Hematopoietic multipotent progenitor cell treated with erythropoietin and hydrocortisone succinate and interleukin-3 and kit ligand, for 8 days (in vitro differentiated cells): ENCODE measurements around the gene TCP11L1.
"Not testable (repeated sequence)": the region's sequence is repeated elsewhere in the genome, so short reads cannot be mapped to it uniquely, and the experiment has no call there.

ENCODE experiments used
- DNase-seq: peaks from one replicate; pipeline ENCODE4 v3.0.0-alpha.2; 2015

TCP11L1 gene

GRCh38 chr11:33039274-33040032 is at the start of gene TCP11L1:
Gene TCP11L1 (plus strand): TSS chr11:33039572. CDS start chr11:33043774, 4,202 bp downstream.
- peak; percentile 65 for DNase-seq

GRCh38 chr11:32990481-32990880 is 48.9 kb upstream of the TCP11L1 start:
- DNase-seq: no peak

GRCh38 chr11:32991427-32991826 is 47.9 kb upstream of the TCP11L1 start:
- no peak for DNase-seq

DNA sequence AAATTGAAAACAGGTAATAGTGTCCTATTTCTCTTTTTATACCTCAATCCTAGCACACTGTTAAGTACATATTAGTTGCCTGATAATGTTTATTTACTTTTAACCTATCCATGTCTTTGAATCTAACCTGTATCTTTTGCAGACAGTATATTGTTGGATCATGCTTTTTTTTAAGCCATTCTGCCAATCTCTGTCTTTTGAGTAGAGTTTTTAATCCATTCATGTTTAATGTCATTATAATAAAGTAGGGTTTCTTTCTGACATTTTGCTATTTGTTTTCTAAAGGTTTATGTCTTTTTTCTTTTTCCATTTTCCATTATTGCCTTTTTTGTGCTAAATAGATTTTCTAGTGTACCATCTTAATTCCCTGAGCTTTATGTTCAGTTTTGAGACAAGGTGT is 47.5 kb upstream of the TCP11L1 start:
- DNase-seq: no peak

GRCh38 chr11:33000181-33000580 is 39.2 kb upstream of the TCP11L1 start:
- DNase-seq: no peak

GRCh38 chr11:33001281-33001680 is 38.1 kb upstream of the TCP11L1 start:
- DNase-seq: no peak

- no peak for DNase-seq
These were observed 37.4 kb upstream of the TCP11L1 start for GRCh38 chr11:33001751-33002542.

DNA sequence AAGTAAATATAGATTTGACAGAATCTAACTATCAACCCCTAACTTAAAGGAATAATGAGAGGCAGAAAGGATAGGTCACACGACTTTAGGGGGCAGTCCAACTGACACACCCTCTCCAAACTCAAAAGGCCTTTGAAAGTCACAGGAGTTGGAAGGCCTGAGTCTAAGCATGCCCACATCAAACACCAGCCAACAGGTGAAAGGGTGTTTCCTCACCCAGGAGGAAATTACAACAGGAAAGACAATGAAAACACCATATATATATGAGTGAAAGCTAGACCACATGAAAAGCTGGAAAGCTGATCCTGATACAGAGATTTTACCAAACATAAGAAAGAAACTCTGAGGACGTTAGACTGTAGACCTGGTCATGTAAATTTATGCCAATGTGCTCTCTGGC is 34.2 kb upstream of the TCP11L1 start:
- DNase-seq: no peak

DNA sequence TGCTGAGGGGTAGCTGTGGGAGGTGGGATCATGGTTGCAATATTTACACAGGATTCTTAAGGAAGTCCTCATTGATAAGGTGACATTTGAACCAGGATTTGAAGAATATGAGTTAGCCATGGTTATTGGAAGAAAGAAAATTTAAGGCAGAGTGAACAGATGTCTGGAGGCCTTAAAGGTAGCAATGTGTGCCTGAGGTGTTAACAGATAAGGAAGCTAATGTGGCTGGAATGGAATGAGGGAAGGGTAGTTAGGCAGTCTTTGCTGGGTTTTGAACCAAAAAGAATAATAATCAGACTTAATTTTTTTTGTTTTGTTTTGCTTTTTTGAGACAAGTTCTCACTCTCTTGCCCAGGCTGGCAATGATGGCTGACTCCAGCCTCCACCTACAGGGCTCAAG is 33.4 kb upstream of the TCP11L1 start:
- DNase-seq: no peak

DNA sequence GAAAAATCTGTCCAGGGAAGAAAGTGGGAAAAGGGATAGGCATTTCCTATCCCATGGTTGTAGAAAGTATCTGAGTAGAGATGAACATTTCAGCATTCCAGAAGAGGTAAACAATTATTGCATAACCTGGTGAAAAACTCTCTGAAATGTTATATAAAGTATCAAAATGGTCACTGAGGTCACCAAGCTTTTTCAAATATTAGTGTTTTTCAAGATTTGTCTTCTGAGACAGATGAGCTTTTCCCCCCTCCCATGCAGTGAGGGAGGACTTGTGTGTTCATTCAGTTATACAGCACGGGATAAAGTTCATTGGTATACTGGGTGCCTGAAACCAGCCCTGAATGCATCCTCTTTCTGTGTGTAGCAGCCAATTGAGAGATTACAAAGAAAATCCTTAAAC is 25.6 kb upstream of the TCP11L1 start:
- no peak for DNase-seq

- peak; percentile 89 for DNase-seq
These were observed 23.5 kb upstream of the TCP11L1 start, which contains the start of gene DEPDC7 for GRCh38 chr11:33015621-33016551. Gene DEPDC7 (plus strand): TSS chr11:33015878. CDS start chr11:33015956, 78 bp downstream.

DNA sequence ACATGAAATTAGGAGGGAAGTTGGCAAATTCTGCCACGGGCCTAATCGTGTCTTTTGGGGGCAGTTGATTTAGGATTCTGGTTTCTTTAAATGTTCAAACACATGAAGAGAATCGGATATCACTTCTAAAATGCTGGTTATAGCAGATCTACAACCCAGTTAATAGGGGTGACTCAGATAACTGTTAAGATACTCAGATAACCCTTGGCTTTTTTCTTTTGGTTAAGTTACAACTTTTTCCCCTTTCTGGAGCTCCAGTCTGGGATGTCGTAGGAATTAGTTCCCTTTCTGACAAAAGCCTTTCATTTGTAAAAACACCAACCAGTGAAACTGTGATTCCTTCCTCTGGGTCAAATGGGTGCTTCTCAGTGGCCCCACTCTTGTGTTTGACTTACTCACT is 22.7 kb upstream of the TCP11L1 start:
- DNase-seq: no peak

DNA sequence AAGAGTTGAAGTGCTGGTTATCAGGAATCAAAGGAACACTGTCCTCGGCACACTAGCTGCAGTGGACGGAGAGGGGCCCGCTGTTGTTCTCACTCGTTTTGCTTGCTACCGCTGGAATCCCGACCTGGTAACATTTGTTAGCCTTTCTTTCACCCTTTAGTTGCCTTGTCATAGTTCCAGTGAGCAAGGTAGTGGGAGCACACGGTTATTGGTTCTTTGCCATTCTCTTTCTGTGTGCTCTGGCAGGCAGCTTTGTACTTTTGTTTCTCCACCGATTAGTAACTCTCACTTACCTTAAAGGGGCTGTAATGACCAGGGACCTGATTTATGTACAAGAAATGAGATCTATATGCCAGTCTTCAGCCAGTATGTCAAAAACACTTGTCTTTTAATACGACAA is 21.9 kb upstream of the TCP11L1 start:
- no peak for DNase-seq

DNA sequence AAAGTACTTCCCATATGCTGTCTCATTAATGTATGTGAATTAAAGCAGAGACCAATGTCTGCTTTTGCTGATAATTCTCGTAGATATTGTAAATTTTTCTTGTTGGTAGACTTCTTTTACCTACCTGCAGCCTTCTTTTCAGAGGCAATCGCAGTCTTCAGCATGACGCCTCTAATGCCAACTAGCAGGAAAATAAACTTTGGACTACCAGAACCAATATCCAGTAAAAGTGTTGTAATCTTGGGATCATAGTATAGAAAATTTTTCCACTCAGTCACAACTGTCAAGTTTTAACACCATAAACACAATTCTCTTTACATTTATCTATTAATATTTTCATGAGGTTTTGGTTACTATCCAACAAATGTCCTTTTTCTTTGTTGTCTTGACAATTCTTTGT is 21.4 kb upstream of the TCP11L1 start:
- DNase-seq: no peak

DNA sequence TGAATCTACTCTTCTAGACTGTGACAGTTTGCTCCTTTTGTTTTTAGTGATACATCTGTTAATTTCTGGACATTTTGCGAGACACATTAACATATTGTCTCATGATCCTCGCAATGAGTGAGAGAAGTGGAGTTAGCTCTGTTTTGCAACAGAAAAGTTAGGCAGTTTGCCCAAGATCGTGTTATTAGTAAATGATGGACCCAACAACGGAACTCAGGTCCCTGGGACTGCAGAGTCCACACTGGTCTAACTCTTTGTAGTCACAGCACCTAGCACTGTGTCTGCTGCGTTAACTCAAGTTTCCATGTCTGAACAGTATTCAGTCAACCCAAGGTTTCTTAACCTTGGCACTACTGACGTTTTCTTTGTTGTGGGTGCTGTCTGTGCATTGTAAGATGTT is 20.5 kb upstream of the TCP11L1 start:
- no peak for DNase-seq

GRCh38 chr11:33021501-33021900 is 17.9 kb upstream of the TCP11L1 start:
- DNase-seq: no peak

- DNase-seq: no peak
These were observed 17.4 kb upstream of the TCP11L1 start for GRCh38 chr11:33021937-33022336.

- no peak for DNase-seq
These were observed 14.0 kb upstream of the TCP11L1 start for GRCh38 chr11:33025339-33025722.

GRCh38 chr11:33027233-33027632 is 12.1 kb upstream of the TCP11L1 start:
- DNase-seq: no peak

- no peak for DNase-seq
These were observed 11.4 kb upstream of the TCP11L1 start for GRCh38 chr11:33027846-33028536.

GRCh38 chr11:33028537-33028914 is 10.8 kb upstream of the TCP11L1 start:
- no peak for DNase-seq

- not testable (repeated sequence) for DNase-seq
These were observed 10.2 kb upstream of the TCP11L1 start for GRCh38 chr11:33029218-33029617.

DNA sequence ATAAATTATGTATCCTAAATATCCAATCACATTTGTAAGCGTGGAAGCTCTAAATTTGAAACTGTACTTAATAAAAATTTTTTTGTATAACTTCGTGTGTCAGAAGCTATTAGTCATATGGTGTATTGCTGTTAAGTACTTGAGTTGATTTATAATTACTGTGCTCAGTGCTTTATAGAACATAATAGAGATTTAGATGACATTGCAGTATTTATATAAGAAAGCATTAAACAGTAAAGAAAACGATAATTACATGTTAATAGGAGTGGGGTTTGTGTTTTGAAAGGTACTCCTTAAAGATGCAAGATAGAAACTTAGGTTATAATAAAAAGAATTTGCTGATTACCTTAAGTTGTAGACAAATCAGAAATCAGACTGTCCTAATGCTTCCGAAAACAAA is 5.9 kb upstream of the TCP11L1 start:
- DNase-seq: no peak
